Kidney (tissue), 14 donors: ENCODE data around the gene TRPC5OS. TPM values are rescaled to one million over a fixed set of nuclear protein-coding genes. Genes with fewer than 3 reads are reported as not detected.
A peak's percentile ranks its signal among the peaks of the same experiment; 100 is the strongest.

Experiments used
- DNase-seq, 5 donors: peaks; one replicate each; pipeline ENCODE4 v3.0.0-alpha.2; 2013 to 2020
- FAIRE-seq: peaks from 2 replicates; lab custom pipeline; 2012; peaks lifted over from hg19 to GRCh38; lab: Jason Lieb, UNC
- H3K27ac ChIP-seq, 2 donors: one replicate each; pipeline ENCODE4 v1.7.0; 2013; ENCODE audit warnings: low read depth in 2 of 2, low read length in 2 of 2, inconsistent platforms in 1 of 2
- H3K27me3 ChIP-seq: one replicate; pipeline ENCODE4 v1.7.1; 2013; ENCODE audit warnings: low read length, inconsistent platforms; ENCODE audit not compliant: control insufficient read depth, insufficient read depth
- H3K36me3 ChIP-seq, 3 donors: one replicate each; pipeline versions ENCODE4 v1.7.0 to v1.7.1; 2013; ENCODE audit warnings: low read length in 3 of 3, control low read depth in 1 of 3, inconsistent platforms in 1 of 3; ENCODE audit not compliant: insufficient read depth in 3 of 3, control insufficient read depth in 2 of 3
- H3K4me1 ChIP-seq, 3 donors: one replicate each; pipeline versions ENCODE4 v1.7.0 to v1.7.1; 2013; ENCODE audit warnings: low read length in 3 of 3, inconsistent platforms in 1 of 3, low read depth in 1 of 3; ENCODE audit not compliant: control insufficient read depth in 2 of 3, insufficient read depth in 2 of 3
- H3K4me3 ChIP-seq, 3 donors: one replicate each; pipeline versions ENCODE4 v1.7.0 to v1.8.1; 2013; ENCODE audit warnings: low read length in 3 of 3, control low read depth in 1 of 3, inconsistent platforms in 1 of 3
- H3K9ac ChIP-seq, 3 donors: one replicate each; pipeline versions ENCODE4 v1.7.0 to v1.7.1; 2013; ENCODE audit warnings: low read length in 3 of 3, control low read depth in 1 of 3, inconsistent platforms in 1 of 3
- H3K9me3 ChIP-seq, 3 donors: one replicate each; pipeline versions ENCODE4 v1.7.0 to v1.7.1; 2013; ENCODE audit warnings: low read length in 3 of 3, control low read depth in 1 of 3, inconsistent platforms in 1 of 3; ENCODE audit not compliant: control insufficient read depth in 2 of 3, insufficient read depth in 1 of 3
- CTCF ChIP-seq: IDR thresholded peaks from 3 replicates; pipeline ENCODE4 v1.5.1; 2012; ENCODE audit warnings: mild to moderate bottlenecking, moderate library complexity, borderline replicate concordance; ENCODE audit not compliant: insufficient read depth; ENCODE audit errors: extremely low read depth
- intact Hi-C: fragments of 100-400 bp; cut with DNase I; formaldehyde crosslinking; loops from one replicate; pipeline ENCODE4 v1.11.1; 2022
- polyA plus RNA-seq: library from polyadenylated mRNA; stranded (reverse); fragments of 350-450 nt; fragmentation: Illumina TruSeq; extraction: RNeasy Lipid Tissue Mini Kit (QIAGEN cat#74804); gene quantifications from one replicate; pipeline ENCODE4 v1.2.3, GENCODE V29; 2014; ENCODE audit warnings: low read depth, low replicate concordance; ENCODE audit not compliant: insufficient read depth
- total RNA-seq: library from RNA; stranded (reverse); fragmentation: NEBNext Ultra II Directional; extraction: Animal tissue kit (Norgen Biotek cat#: 25700); gene quantifications from one replicate; pipeline ENCODE4 v1.2.1, GENCODE V29; 2021
- donor health status: control.
- donor health status: control.
- donor health status: control.
- donor health status: control.
- donor health status: control.
- donor health status: DM: yes; HTN: yes; CAD: no.
- donor health status: Normal renal cell carcinoma (clear cell type).

The TRPC5OS gene
- total and polyA plus RNA-seq, 2 donors from 2014 or later = 0.13 TPM; not detected in 1

- no peak for FAIRE-seq
- Histone ChIP-seq H3K27ac (no peak overlapping the region), H3K9ac (no peak overlapping the region), H3K27me3 (no peaks in the 10 kb centered on the region), H3K4me1 (no peaks in the 10 kb centered on the region), H3K36me3 (no peaks in the 10 kb centered on the region), H3K9me3 (no peaks in the 10 kb centered on the region), H3K4me3 (no peak overlapping the region)
- intact Hi-C loops = no loop called here
- TF ChIP-seq CTCF = no peak
- DNase-seq = no peak
Measured at GRCh38 chrX:111892375-111892774, 16.4 kb downstream of the TRPC5OS start.

GRCh38 chrX:111896148-111896547, 20.2 kb downstream of the TRPC5OS start:
- H3K36me3 ChIP-seq = no peaks in the 10 kb centered on the region
- no peaks in the 10 kb centered on the region for H3K27me3 ChIP-seq
- no peaks in the 10 kb centered on the region for H3K4me1 ChIP-seq
- H3K9me3 ChIP-seq = no peaks in the 10 kb centered on the region
- no peak overlapping the region for H3K4me3 ChIP-seq
- no peak overlapping the region for H3K9ac ChIP-seq
- intact Hi-C loops = no loop called here
- H3K27ac ChIP-seq = no peak overlapping the region
- no peak for TF ChIP-seq CTCF
- no peak for DNase-seq
- no peak for FAIRE-seq

- Histone ChIP-seq H3K9me3 (no peaks in the 10 kb centered on the region), H3K36me3 (no peaks in the 10 kb centered on the region), H3K4me1 (no peaks in the 10 kb centered on the region), H3K4me3 (no peak overlapping the region), H3K27ac (no peak overlapping the region), H3K9ac (no peak overlapping the region), H3K27me3 (peaks cover 2% of the 10 kb centered on the region)
- DNase-seq = peak in 2 of 5 donors; percentile 0 to 2
- no peak for FAIRE-seq
- TF ChIP-seq CTCF = no peak
- intact Hi-C loops = no loop called here
Measured at GRCh38 chrX:111914398-111915090, 38.6 kb downstream of the TRPC5OS start.
